SK-N-SH treated with all-trans-retinoic acid at 6 μM for 48 hours (cell line): ENCODE data around the gene AMD1.

Experiments used
- ARNTL ChIP-seq: fragments of 450-650 bp; formaldehyde crosslinking; IDR thresholded peaks from 2 replicates; pipeline ENCODE4 v1.5.0; 2020; ENCODE audit warnings: low read depth, mild to moderate bottlenecking, moderate library complexity, borderline replicate concordance
- BACH2 ChIP-seq: fragments of 250-450 bp; sonication (Bioruptor Pico); IDR thresholded peaks from 2 replicates; pipeline ENCODE4 v1.9.0; 2021; ENCODE audit warnings: mild to moderate bottlenecking, borderline replicate concordance
- ISL1 ChIP-seq: fragments of 250-450 bp; sonication (Bioruptor Pico); IDR thresholded peaks from 2 replicates; pipeline ENCODE4 v2.1.2; 2022; ENCODE audit warnings: mild to moderate bottlenecking, moderate library complexity
- PPARA ChIP-seq: fragments of 250-450 bp; sonication (Bioruptor Pico); IDR thresholded peaks from 2 replicates; pipeline ENCODE4 v1.5.0; 2020; ENCODE audit warnings: mild to moderate bottlenecking, borderline replicate concordance
- RARB ChIP-seq: fragments of 250-450 bp; sonication (Bioruptor Pico); IDR thresholded peaks from 2 replicates; pipeline ENCODE4 v1.8.0; 2021; ENCODE audit warnings: mild to moderate bottlenecking, moderate library complexity
- ZFP3 ChIP-seq: fragments of 250-450 bp; sonication (Bioruptor Pico); IDR thresholded peaks from 2 replicates; pipeline ENCODE4 v1.5.0; 2020; ENCODE audit warnings: mild to moderate bottlenecking, moderate library complexity
- ZFP30 ChIP-seq: fragments of 450-650 bp; formaldehyde crosslinking; IDR thresholded peaks from 2 replicates; pipeline ENCODE4 v1.5.0; 2022; ENCODE audit warnings: mild to moderate bottlenecking, moderate library complexity
- ZNF565 ChIP-seq: fragments of 450-650 bp; formaldehyde crosslinking; conservative IDR thresholded peaks from 2 replicates; pipeline ENCODE4 v1.5.0; 2020; ENCODE audit warnings: low read depth, mild to moderate bottlenecking, moderate library complexity
- ZNF8 ChIP-seq: fragments of 450-650 bp; formaldehyde crosslinking; IDR thresholded peaks from 2 replicates; pipeline ENCODE4 v1.5.0; 2020; ENCODE audit warnings: mild to moderate bottlenecking, moderate library complexity
- TF ChIP-seq, protein P1 (sequence below): fragments of 250-450 bp; sonication (Bioruptor Pico); IDR thresholded peaks from 2 replicates; pipeline ENCODE4 v1.8.0; 2020; ENCODE audit warnings: mild to moderate bottlenecking, moderate library complexity, borderline replicate concordance
- TF ChIP-seq, protein P2 (sequence below): fragments of 250-450 bp; sonication (Bioruptor Pico); IDR thresholded peaks from 2 replicates; pipeline ENCODE4 v1.5.1; 2020; ENCODE audit warnings: low read depth, mild to moderate bottlenecking, moderate library complexity
- TF ChIP-seq, protein P3 (sequence below): fragments of 250-450 bp; sonication (Bioruptor Pico); IDR thresholded peaks from 2 replicates; pipeline ENCODE4 v1.5.0; 2020; ENCODE audit warnings: mild to moderate bottlenecking, moderate library complexity
- TF ChIP-seq, protein P4 (sequence below): fragments of 250-450 bp; sonication (Bioruptor Pico); IDR thresholded peaks from 2 replicates; pipeline ENCODE4 v1.8.0; 2021; ENCODE audit warnings: low read depth, mild to moderate bottlenecking, moderate library complexity, borderline replicate concordance

DNA sequence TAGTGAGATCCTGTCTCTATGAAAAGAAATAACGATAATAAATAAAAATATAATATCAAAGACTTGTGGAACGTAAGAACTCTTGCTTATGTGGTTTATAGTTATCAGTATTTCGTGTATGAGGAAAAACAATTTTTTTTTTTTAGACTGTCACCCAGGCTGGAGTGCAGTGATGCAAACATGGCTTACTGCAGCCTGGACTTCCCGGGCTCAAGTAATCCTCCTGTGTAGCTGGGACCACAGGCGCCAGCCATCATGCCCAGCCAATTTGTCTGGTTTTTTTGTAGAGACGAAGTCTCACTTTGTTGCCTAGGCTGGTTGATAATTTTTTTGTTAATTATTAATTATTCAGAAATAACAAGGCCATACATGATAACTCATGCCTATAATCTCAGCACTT is 40.8 kb upstream of the AMD1 start:
- no peak for TF ChIP-seq ZFP30 (CRISPR knock-in tag)
- no peak for TF ChIP-seq RARB
- TF ChIP-seq ZNF8 (CRISPR knock-in tag), result no peak
- TF ChIP-seq ARNTL, result no peak
- no peak for TF ChIP-seq ISL1 (CRISPR knock-in tag)
- TF ChIP-seq, protein P1, sequence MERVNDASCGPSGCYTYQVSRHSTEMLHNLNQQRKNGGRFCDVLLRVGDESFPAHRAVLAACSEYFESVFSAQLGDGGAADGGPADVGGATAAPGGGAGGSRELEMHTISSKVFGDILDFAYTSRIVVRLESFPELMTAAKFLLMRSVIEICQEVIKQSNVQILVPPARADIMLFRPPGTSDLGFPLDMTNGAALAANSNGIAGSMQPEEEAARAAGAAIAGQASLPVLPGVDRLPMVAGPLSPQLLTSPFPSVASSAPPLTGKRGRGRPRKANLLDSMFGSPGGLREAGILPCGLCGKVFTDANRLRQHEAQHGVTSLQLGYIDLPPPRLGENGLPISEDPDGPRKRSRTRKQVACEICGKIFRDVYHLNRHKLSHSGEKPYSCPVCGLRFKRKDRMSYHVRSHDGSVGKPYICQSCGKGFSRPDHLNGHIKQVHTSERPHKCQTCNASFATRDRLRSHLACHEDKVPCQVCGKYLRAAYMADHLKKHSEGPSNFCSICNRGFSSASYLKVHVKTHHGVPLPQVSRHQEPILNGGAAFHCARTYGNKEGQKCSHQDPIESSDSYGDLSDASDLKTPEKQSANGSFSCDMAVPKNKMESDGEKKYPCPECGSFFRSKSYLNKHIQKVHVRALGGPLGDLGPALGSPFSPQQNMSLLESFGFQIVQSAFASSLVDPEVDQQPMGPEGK (CRISPR knock-in tag), result no peak
- TF ChIP-seq, protein P2, sequence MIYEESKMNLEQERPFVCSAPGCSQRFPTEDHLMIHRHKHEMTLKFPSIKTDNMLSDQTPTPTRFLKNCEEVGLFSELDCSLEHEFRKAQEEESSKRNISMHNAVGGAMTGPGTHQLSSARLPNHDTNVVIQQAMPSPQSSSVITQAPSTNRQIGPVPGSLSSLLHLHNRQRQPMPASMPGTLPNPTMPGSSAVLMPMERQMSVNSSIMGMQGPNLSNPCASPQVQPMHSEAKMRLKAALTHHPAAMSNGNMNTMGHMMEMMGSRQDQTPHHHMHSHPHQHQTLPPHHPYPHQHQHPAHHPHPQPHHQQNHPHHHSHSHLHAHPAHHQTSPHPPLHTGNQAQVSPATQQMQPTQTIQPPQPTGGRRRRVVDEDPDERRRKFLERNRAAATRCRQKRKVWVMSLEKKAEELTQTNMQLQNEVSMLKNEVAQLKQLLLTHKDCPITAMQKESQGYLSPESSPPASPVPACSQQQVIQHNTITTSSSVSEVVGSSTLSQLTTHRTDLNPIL, result no peak
- no peak for TF ChIP-seq BACH2 (CRISPR knock-in tag)
- TF ChIP-seq ZFP3 (CRISPR knock-in tag), result no peak
- no peak for TF ChIP-seq ZNF565
- TF ChIP-seq PPARA (CRISPR knock-in tag), result no peak
- TF ChIP-seq, protein P3, sequence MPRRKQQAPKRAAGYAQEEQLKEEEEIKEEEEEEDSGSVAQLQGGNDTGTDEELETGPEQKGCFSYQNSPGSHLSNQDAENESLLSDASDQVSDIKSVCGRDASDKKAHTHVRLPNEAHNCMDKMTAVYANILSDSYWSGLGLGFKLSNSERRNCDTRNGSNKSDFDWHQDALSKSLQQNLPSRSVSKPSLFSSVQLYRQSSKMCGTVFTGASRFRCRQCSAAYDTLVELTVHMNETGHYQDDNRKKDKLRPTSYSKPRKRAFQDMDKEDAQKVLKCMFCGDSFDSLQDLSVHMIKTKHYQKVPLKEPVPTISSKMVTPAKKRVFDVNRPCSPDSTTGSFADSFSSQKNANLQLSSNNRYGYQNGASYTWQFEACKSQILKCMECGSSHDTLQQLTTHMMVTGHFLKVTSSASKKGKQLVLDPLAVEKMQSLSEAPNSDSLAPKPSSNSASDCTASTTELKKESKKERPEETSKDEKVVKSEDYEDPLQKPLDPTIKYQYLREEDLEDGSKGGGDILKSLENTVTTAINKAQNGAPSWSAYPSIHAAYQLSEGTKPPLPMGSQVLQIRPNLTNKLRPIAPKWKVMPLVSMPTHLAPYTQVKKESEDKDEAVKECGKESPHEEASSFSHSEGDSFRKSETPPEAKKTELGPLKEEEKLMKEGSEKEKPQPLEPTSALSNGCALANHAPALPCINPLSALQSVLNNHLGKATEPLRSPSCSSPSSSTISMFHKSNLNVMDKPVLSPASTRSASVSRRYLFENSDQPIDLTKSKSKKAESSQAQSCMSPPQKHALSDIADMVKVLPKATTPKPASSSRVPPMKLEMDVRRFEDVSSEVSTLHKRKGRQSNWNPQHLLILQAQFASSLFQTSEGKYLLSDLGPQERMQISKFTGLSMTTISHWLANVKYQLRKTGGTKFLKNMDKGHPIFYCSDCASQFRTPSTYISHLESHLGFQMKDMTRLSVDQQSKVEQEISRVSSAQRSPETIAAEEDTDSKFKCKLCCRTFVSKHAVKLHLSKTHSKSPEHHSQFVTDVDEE (CRISPR knock-in tag), result no peak
- TF ChIP-seq, protein P4, sequence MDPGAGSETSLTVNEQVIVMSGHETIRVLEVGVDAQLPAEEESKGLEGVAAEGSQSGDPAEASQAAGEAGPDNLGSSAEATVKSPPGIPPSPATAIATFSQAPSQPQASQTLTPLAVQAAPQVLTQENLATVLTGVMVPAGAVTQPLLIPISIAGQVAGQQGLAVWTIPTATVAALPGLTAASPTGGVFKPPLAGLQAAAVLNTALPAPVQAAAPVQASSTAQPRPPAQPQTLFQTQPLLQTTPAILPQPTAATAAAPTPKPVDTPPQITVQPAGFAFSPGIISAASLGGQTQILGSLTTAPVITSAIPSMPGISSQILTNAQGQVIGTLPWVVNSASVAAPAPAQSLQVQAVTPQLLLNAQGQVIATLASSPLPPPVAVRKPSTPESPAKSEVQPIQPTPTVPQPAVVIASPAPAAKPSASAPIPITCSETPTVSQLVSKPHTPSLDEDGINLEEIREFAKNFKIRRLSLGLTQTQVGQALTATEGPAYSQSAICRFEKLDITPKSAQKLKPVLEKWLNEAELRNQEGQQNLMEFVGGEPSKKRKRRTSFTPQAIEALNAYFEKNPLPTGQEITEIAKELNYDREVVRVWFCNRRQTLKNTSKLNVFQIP, result no peak
